Bronchial epithelial cell (primary cell): ENCODE results near the gene C1RL. TPM values are rescaled to one million over a fixed set of nuclear protein-coding genes. Genes with fewer than 3 reads are reported as not detected.

Experiments used
- DNase-seq: peaks from one replicate; pipeline ENCODE4 v3.0.0-alpha.2; 2010; ENCODE audit warnings: low read depth
- FAIRE-seq: peaks from 2 replicates; lab custom pipeline; 2011; peaks lifted over from hg19 to GRCh38; lab: Jason Lieb, UNC
- H3K27me3 ChIP-seq: 2 replicates; pipeline ENCODE4 v1.5.1; 2011; ENCODE audit warnings: low read length; ENCODE audit not compliant: control insufficient read depth, insufficient read depth
- H3K36me3 ChIP-seq: 2 replicates; pipeline ENCODE4 v1.5.1; 2011; ENCODE audit warnings: low read length; ENCODE audit not compliant: control insufficient read depth, insufficient read depth
- H3K4me3 ChIP-seq: 2 replicates; pipeline ENCODE4 v1.5.1; 2011; ENCODE audit warnings: mild to moderate bottlenecking, low read depth, low read length, control low read depth
- total RNA-seq: library from RNA; depleted of rRNA; stranded (reverse); fragments of >200 nt; gene quantifications from 2 replicates; pipeline ENCODE4 v1.2.1, GENCODE V29; 2014
- TF ChIP-seq, protein P1 (sequence below): IDR thresholded peaks from 2 replicates; pipeline ENCODE4 v1.5.1; 2011; ENCODE audit warnings: mild to moderate bottlenecking, moderate library complexity, low read length, control low read depth, inconsistent platforms; ENCODE audit not compliant: insufficient read depth, severe bottlenecking

C1RL gene
- total RNA-seq, 1 donor from 2014 or later, result 11.3 TPM

DNA sequence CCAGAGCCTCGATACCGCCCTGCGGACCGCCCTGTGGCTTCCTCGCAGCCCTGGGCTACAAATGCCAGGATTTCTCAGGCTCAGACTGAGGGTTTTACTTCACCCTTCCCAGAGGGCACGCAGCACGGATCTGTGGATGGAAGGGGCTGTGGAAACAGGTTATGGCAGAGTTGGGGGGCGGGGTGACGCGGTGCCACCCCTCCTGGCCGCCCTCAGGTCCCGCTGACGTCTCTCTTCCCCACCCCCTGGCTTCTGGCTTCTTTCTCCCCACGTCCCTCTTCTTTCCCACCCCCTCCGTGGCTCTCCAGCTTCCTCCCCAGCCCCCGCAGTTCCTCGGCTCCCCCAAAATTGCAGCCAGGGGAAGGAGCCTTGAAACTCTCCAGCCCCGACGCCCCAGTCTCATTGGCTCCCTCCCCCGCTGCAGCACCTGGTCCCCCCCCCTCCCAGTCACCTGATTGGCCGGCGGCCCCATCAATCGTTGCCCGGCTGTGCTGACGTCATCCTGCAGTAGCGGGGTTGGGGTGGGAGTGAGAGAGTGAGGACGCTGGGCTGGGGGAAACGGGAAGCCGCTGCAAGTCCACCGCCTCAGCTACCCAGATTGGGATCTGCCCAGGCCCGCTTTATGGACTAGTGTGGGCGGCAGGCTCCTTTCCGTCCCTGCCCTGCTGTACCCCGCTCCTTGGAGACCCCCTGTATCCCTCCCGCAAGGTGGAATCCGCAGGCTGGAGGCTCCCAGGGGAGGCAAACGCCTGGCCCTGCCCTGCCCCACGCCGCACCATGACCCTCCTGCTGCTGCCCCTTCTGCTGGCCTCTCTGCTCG is 21.1 kb upstream of the C1RL start, which contains the start of gene CLSTN3:
Gene CLSTN3, plus strand, starts transcription at position 500 of the 820 bp plus-strand sequence. Its CDS starts 278 bp downstream, at position 778.
- Histone ChIP-seq H3K36me3 (peaks cover 3% of the 10 kb centered on the region), H3K27me3 (no peaks in the 10 kb centered on the region), H3K4me3 (peak within 1 kb of the TSS; percentile 65)
- TF ChIP-seq, protein P1, sequence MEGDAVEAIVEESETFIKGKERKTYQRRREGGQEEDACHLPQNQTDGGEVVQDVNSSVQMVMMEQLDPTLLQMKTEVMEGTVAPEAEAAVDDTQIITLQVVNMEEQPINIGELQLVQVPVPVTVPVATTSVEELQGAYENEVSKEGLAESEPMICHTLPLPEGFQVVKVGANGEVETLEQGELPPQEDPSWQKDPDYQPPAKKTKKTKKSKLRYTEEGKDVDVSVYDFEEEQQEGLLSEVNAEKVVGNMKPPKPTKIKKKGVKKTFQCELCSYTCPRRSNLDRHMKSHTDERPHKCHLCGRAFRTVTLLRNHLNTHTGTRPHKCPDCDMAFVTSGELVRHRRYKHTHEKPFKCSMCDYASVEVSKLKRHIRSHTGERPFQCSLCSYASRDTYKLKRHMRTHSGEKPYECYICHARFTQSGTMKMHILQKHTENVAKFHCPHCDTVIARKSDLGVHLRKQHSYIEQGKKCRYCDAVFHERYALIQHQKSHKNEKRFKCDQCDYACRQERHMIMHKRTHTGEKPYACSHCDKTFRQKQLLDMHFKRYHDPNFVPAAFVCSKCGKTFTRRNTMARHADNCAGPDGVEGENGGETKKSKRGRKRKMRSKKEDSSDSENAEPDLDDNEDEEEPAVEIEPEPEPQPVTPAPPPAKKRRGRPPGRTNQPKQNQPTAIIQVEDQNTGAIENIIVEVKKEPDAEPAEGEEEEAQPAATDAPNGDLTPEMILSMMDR, result no peak
- peak; percentile 53 for DNase-seq
- FAIRE-seq, result no peak

DNA sequence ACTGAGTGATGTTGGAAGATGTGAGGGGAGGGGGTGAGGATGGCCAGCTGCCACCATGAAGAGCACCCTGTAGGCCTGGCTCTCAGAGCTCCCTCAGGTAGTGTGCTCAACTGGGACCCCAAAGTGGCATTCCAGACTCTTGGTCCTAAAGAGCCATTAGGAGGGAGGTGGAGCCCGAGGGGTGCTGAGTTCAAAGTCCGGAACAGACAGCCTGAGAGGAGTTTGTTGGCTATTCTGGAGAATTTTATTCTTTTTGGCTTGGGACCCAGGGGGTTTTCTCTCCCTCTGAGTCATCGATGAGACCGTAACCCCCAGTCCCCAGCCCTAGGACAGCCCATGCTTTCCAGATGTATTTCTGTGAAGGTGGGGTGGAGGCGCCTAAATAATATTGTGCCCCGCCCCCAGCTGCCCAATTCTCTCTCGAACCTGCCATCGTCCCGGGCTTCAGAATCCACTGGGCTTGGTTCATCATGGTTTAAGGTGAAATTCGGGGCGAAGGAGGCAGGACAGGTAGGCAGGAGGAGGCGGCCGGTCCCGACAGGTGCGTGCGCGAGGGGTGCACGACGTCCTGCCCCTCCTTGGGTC is 20.4 kb upstream of the C1RL start:
- DNase-seq (no peak), FAIRE-seq (no peak)
- H3K4me3 ChIP-seq, result peak overlapping the region; percentile 65
- no peaks in the 10 kb centered on the region for H3K27me3 ChIP-seq
- H3K36me3 ChIP-seq, result peaks cover 3% of the 10 kb centered on the region
- TF ChIP-seq, protein P1, result no peak

DNA sequence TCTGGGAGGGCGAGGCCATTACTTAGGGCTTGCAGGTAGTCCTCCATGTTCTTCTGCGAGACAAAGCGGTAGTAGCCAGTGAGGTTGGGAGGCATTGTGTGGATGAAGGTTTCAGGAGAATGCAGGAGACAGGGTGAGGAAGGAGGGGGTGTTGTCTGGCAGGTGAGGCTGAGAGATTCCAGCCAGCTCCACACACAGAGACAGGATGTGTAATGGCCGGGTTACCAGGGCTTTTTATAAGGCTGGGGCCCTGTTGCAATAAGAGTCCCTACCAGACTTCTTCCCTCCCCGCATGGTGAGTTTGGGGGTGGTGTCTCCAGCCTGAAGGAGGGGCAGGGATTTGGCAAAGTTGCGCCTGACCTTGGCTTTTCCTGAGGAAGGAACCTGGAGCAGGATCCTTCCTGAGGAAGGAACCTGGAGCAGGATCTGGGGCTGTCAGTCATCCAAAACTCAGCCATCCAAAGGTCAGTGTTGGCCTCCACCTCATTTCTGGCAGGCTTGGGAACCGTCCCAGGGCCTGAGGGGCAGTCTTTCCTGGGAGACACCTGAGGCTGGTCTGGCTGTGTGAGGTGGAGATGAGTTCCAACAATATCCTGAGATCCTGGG is 19.8 kb upstream of the C1RL start, which contains the start of gene RBP5:
Gene RBP5, minus strand, starts transcription at position 209 of the 606 bp plus-strand sequence. Its CDS starts 114 bp downstream, at position 95.
- FAIRE-seq, result no peak
- Histone ChIP-seq H3K27me3 (no peaks in the 10 kb centered on the region), H3K36me3 (peaks cover 3% of the 10 kb centered on the region), H3K4me3 (peak within 1 kb of the TSS; percentile 65)
- DNase-seq, result no peak
- TF ChIP-seq, protein P1, result no peak

DNA sequence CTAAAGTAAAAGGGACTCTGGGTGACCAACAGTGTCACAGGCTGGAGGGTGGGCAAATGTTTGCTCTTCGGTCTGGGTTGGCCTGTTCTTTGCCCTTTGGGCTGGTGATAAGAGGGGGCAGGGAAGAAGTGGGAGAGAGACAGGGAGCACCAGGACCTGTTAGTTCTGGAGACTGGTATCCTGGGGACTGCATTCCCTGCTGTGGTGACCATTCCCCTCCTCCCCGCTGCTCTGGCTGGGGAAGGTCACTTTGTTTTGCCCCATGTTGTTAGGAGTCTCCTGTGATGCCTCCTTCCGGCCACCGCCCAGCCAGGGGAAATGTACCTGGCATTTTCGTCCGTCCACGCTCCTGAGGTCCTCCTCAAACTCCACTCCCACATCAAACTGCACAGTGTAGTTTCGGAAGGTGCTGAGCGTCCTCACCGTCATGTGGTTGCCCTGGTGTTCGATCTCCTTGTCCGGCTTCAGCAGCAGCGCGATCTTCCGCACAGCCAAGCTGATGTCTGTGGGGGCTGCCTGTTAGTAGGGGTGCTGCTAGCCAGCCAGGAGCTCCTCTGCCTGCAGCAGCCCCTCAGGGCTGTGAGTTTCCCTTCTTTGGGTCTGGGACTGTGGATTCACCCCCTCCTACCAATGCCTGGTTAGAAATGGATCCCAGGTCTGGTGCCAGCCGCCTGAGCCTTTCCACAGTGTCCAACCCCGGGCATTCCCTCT is 19.1 kb upstream of the C1RL start:
- no peaks in the 10 kb centered on the region for H3K36me3 ChIP-seq
- H3K27me3 ChIP-seq, result no peaks in the 10 kb centered on the region
- FAIRE-seq (peak; percentile 7), DNase-seq (no peak)
- no peak overlapping the region for H3K4me3 ChIP-seq
- TF ChIP-seq, protein P1, result no peak

DNA sequence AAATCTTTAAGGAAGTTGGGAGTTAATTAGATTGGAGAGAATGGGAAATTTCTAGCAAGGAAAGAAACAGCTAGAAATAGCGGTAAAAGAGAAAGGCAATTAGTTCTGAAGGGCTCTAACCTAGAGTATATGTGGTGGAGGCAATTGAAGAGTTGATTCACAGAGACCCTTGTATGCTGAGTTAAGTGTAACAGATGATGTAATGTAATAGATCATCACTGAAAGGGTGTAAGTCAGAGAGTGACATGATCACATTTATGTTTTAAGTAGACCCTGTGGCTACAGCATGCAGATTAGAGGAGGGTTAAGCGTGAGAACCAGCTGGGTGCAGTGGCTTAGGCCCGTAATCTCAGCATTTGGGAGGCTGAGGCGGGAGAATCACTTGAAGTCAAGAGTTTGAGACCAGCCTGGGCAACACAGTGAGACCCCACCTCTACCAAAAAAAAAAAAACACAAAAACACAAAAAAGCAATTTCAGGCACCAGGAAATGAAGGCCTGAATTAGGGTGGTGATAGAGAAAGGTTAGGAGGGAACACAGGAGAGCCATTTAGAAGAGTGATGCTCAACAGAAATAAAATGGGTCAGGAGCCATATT is 16.7 kb upstream of the C1RL start:
- FAIRE-seq (no peak), DNase-seq (no peak)
- no peaks in the 10 kb centered on the region for H3K36me3 ChIP-seq
- TF ChIP-seq, protein P1, result no peak
- H3K4me3 ChIP-seq, result no peak overlapping the region
- no peaks in the 10 kb centered on the region for H3K27me3 ChIP-seq
